Measurements from ENCODE around the gene TMEM69.

DNA sequence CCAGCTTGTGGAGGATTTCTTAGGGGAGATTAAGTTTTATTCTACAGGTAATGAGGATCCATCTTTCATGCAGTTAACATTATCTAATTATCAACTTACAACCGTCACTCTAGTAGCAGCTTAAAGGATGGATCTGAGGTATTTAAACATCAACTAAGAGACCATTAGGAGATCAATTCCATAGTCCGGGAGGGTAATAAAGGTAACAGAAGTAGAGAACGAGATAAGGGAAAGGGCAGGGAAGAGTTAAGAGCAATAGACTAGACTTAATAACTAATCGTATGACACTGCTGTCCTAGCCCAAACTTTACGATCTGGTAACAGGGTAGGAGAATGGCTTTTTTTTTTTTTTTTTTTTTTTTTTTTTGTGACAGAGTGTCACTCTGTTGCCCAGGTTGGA is 44.7 kb upstream of the TMEM69 start:
- TF ChIP-seq, protein P1, sequence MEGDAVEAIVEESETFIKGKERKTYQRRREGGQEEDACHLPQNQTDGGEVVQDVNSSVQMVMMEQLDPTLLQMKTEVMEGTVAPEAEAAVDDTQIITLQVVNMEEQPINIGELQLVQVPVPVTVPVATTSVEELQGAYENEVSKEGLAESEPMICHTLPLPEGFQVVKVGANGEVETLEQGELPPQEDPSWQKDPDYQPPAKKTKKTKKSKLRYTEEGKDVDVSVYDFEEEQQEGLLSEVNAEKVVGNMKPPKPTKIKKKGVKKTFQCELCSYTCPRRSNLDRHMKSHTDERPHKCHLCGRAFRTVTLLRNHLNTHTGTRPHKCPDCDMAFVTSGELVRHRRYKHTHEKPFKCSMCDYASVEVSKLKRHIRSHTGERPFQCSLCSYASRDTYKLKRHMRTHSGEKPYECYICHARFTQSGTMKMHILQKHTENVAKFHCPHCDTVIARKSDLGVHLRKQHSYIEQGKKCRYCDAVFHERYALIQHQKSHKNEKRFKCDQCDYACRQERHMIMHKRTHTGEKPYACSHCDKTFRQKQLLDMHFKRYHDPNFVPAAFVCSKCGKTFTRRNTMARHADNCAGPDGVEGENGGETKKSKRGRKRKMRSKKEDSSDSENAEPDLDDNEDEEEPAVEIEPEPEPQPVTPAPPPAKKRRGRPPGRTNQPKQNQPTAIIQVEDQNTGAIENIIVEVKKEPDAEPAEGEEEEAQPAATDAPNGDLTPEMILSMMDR (IDR thresholded peaks at IDR 0.05), result no peak
- no peak for TF ChIP-seq POLR2A (IDR thresholded peaks at IDR 0.05)

All from right lobe of liver (tissue), 4 donors.